Measurements from ENCODE around the gene RAMP2. TPM values are rescaled to one million over a fixed set of nuclear protein-coding genes. Genes with fewer than 3 reads are reported as not detected.

The RAMP2 gene
- total and polyA plus RNA-seq, 2 of the 13 experiments (the other 11 are each of a cell fraction or from before 2014, with no cell fraction given): 1.4 to 5.2 TPM

DNA sequence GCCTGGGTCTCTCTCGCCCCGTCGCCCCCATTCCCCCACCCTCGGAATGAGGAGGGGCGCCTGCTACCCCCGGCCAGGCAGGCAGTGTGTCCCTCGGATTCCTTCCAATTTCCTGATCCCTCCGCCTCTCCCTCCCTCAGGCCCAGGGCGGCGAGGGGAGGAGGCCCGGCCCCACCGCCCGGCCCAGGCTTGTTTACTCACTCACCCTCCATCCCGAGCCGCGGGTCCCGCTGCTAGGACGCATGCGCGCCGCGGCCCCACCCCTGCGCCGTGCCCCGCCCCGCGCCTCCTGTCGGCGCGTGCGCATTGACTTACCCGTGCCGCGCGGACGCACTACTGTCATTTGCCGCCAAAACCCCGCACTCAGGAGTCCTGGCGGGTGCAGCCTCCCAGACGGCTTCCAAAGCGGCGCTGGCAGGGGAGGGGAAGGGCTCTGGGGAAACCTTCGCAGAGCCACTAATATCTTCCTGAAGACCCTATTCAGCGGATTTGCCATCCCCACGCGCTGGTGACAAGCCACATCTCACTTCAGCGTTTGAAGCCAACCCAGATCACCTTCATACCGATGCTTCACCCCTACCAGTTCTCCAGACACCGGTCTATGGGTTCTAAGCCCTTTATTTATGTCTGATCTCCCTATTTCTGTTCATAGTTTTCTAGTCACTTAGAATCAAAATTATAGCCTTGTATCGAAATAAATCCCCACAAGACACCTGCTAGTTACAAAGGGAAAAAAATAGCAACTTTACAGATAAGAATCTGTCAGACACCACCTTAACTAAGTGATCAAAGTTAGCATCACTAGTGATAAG, 16.0 kb upstream of the RAMP2 start, which contains the start of gene EZH1 (continued):
- TF ChIP-seq, protein P1, sequence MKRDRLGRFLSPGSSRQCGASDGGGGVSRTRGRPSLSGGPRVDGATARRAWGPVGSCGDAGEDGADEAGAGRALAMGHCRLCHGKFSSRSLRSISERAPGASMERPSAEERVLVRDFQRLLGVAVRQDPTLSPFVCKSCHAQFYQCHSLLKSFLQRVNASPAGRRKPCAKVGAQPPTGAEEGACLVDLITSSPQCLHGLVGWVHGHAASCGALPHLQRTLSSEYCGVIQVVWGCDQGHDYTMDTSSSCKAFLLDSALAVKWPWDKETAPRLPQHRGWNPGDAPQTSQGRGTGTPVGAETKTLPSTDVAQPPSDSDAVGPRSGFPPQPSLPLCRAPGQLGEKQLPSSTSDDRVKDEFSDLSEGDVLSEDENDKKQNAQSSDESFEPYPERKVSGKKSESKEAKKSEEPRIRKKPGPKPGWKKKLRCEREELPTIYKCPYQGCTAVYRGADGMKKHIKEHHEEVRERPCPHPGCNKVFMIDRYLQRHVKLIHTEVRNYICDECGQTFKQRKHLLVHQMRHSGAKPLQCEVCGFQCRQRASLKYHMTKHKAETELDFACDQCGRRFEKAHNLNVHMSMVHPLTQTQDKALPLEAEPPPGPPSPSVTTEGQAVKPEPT (CRISPR knock-in tag; IDR thresholded peaks at IDR 0.05; ENCODE audit: low read depth): peak; percentile 94; the same call in 1 of the 2 replicates
- TF ChIP-seq ZNF720 (CRISPR knock-in tag; IDR thresholded peaks at IDR 0.05) (peak; percentile 52; the same call in 1 of the 2 replicates), ELF3 (CRISPR knock-in tag; IDR thresholded peaks at IDR 0.05) (peak; percentile 43; the same call in 1 of the 2 replicates), ZNF205 (CRISPR knock-in tag; IDR thresholded peaks at IDR 0.05) (no peak), TARDBP (CRISPR knock-in tag; IDR thresholded peaks at IDR 0.05) (peak; percentile 83; the same call in 1 of the 2 replicates), MTA3 (CRISPR knock-in tag; IDR thresholded peaks at IDR 0.05) (no peak), ZBTB21 (CRISPR knock-in tag; IDR thresholded peaks at IDR 0.05) (no peak), ZNF10 (CRISPR knock-in tag; IDR thresholded peaks at IDR 0.05; ENCODE audit: borderline replicate concordance, low read depth) (no peak), SMAD3 (CRISPR knock-in tag; IDR thresholded peaks at IDR 0.05) (peak; percentile 62; the same call in 1 of the 2 replicates), SAFB2 (CRISPR knock-in tag; IDR thresholded peaks at IDR 0.05; ENCODE audit: borderline replicate concordance, low read depth) (0 out of 2 replicates have a peak, but pooled peaks have one; percentile 41), ZMYM4 (CRISPR knock-in tag; IDR thresholded peaks at IDR 0.05) (peak; percentile 36; the same call in 1 of the 2 replicates), FOXO1 (CRISPR knock-in tag; IDR thresholded peaks at IDR 0.05) (peak; percentile 88), ADNP (CRISPR knock-in tag; IDR thresholded peaks at IDR 0.05) (no peak), ZNF552 (CRISPR knock-in tag; IDR thresholded peaks at IDR 0.05; ENCODE audit: borderline replicate concordance) (peak; percentile 83), ZNF569 (CRISPR knock-in tag; IDR thresholded peaks at IDR 0.05; ENCODE audit: borderline replicate concordance) (no peak; the same call in 1 of the 2 replicates), HOXA3 (CRISPR knock-in tag; IDR thresholded peaks at IDR 0.05) (peak; percentile 83), PPARG (CRISPR knock-in tag; conservative IDR thresholded peaks at IDR 0.05) (peak; percentile 50), ZNF225 (CRISPR knock-in tag; IDR thresholded peaks at IDR 0.05) (peak; percentile 69; the same call in 1 of the 2 replicates)
- TF ChIP-seq, protein P2, sequence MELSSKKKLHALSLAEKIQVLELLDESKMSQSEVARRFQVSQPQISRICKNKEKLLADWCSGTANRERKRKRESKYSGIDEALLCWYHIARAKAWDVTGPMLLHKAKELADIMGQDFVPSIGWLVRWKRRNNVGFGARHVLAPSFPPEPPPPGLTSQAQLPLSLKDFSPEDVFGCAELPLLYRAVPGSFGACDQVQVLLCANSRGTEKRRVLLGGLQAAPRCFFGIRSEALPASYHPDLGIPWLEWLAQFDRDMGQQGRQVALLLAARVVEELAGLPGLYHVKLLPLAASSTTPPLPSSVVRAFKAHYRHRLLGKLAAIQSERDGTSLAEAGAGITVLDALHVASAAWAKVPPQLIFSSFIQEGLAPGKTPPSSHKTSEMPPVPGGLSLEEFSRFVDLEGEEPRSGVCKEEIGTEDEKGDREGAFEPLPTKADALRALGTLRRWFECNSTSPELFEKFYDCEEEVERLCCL (CRISPR knock-in tag; IDR thresholded peaks at IDR 0.05; ENCODE audit: borderline replicate concordance): no peak
- TF ChIP-seq, protein P3, sequence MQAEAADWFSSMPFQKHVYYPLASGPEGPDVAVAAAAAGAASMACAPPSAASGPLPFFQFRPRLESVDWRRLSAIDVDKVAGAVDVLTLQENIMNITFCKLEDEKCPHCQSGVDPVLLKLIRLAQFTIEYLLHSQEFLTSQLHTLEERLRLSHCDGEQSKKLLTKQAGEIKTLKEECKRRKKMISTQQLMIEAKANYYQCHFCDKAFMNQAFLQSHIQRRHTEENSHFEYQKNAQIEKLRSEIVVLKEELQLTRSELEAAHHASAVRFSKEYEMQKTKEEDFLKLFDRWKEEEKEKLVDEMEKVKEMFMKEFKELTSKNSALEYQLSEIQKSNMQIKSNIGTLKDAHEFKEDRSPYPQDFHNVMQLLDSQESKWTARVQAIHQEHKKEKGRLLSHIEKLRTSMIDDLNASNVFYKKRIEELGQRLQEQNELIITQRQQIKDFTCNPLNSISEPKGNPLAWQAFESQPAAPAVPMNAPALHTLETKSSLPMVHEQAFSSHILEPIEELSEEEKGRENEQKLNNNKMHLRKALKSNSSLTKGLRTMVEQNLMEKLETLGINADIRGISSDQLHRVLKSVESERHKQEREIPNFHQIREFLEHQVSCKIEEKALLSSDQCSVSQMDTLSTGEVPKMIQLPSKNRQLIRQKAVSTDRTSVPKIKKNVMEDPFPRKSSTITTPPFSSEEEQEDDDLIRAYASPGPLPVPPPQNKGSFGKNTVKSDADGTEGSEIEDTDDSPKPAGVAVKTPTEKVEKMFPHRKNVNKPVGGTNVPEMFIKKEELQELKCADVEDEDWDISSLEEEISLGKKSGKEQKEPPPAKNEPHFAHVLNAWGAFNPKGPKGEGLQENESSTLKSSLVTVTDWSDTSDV (CRISPR knock-in tag; IDR thresholded peaks at IDR 0.05): peak; percentile 59; the same call in 1 of the 2 replicates
- TF ChIP-seq, protein P4, sequence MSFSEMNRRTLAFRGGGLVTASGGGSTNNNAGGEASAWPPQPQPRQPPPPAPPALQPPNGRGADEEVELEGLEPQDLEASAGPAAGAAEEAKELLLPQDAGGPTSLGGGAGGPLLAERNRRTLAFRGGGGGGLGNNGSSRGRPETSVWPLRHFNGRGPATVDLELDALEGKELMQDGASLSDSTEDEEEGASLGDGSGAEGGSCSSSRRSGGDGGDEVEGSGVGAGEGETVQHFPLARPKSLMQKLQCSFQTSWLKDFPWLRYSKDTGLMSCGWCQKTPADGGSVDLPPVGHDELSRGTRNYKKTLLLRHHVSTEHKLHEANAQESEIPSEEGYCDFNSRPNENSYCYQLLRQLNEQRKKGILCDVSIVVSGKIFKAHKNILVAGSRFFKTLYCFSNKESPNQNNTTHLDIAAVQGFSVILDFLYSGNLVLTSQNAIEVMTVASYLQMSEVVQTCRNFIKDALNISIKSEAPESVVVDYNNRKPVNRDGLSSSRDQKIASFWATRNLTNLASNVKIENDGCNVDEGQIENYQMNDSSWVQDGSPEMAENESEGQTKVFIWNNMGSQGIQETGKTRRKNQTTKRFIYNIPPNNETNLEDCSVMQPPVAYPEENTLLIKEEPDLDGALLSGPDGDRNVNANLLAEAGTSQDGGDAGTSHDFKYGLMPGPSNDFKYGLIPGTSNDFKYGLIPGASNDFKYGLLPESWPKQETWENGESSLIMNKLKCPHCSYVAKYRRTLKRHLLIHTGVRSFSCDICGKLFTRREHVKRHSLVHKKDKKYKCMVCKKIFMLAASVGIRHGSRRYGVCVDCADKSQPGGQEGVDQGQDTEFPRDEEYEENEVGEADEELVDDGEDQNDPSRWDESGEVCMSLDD (CRISPR knock-in tag; IDR thresholded peaks at IDR 0.05; ENCODE audit: borderline replicate concordance): no peak
